ENCODE measurements around the gene TRAT1. TPM values are rescaled to one million over a fixed set of nuclear protein-coding genes. Genes with fewer than 3 reads are reported as not detected.

The TRAT1 gene
- total and polyA plus RNA-seq, 2 of the 13 experiments (the other 11 are each of a cell fraction or from before 2014, with no cell fraction given), result not detected

- ChIA-PET POLR2A (no interaction called here), CTCF (ENCODE audit: low intra/inter-chr PET ratio, low total read pairs) (no interaction called here)
- H3K9ac ChIP-seq (ENCODE audit: insufficient read depth, low read depth, low read length), result no peak overlapping the region
- no peak overlapping the region for H3K27ac ChIP-seq (ENCODE audit: extremely low read length, insufficient read depth, low read length)
- no peaks in the 10 kb centered on the region for H4K20me1 ChIP-seq (ENCODE audit: insufficient read depth, low read length)
- H3K27me3 ChIP-seq (ENCODE audit: control insufficient read depth in 1 of 2, insufficient read depth in 2 of 2, low read length in 2 of 2), result no peaks in the 10 kb centered on the region
- no peaks in the 10 kb centered on the region for H3K9me3 ChIP-seq (ENCODE audit: low read length)
- WGBS (ENCODE audit: low lambda C conversion rate), result 0% methylated on average over 1 of the region's 1 CpG
- H3K36me3 ChIP-seq (replicated peaks in 1 of 2; ENCODE audit: control insufficient read depth in 1 of 2, insufficient read depth in 2 of 2, low read length in 2 of 2), result no peaks in the 10 kb centered on the region
- FAIRE-seq (no peak), ATAC-seq (no peak), DNase-seq (ENCODE audit: low spot score) (no peak)
- H3K4me2 ChIP-seq (ENCODE audit: low read depth, low read length), result no peak overlapping the region
- no TSS peak for BruUV-seq (replicated peaks)
- no peaks in the 10 kb centered on the region for H3K79me2 ChIP-seq (ENCODE audit: insufficient read depth, low read length)
- in situ Hi-C loops (cut with HindIII; ENCODE audit: extremely low pct_ligation_motif_present, low pct_unique_long_range_greater_than_20kb) (no loop called here), intact Hi-C loops (cut with micrococcal nuclease; ENCODE audit: unreplicated experiment) (no loop called here)
- H3K4me3 ChIP-seq (replicated peaks in 1 of 3; ENCODE audit: insufficient read depth in 1 of 3, low read depth in 2 of 3, low read length in 3 of 3), result no peak overlapping the region
- H2AFZ ChIP-seq (ENCODE audit: low read length), result no peak overlapping the region
- no peaks in the 10 kb centered on the region for H3K4me1 ChIP-seq (ENCODE audit: insufficient read depth, low read length)
- TF ChIP-seq ZNF576 (CRISPR knock-in tag; IDR thresholded peaks at IDR 0.05), result no peak
- TF ChIP-seq RCOR2 (CRISPR knock-in tag; IDR thresholded peaks at IDR 0.05), result no peak
- no peak for TF ChIP-seq ZKSCAN8 (CRISPR knock-in tag; IDR thresholded peaks at IDR 0.05; ENCODE audit: borderline replicate concordance)
- TF ChIP-seq RXRB (CRISPR knock-in tag; IDR thresholded peaks at IDR 0.05; ENCODE audit: borderline replicate concordance), result no peak
- no peak for TF ChIP-seq TSC22D2 (CRISPR knock-in tag; IDR thresholded peaks at IDR 0.05; ENCODE audit: borderline replicate concordance)
- no peak for TF ChIP-seq ERF (CRISPR knock-in tag; IDR thresholded peaks at IDR 0.05)
- no peak for TF ChIP-seq SMARCE1 (IDR thresholded peaks at IDR 0.05; ENCODE audit: borderline replicate concordance)
- TF ChIP-seq MXD4 (CRISPR knock-in tag; IDR thresholded peaks at IDR 0.05), result no peak
- TF ChIP-seq ZNF431 (CRISPR knock-in tag; IDR thresholded peaks at IDR 0.05; ENCODE audit: borderline replicate concordance, low read depth), result no peak
- no peak for TF ChIP-seq ZNF232 (CRISPR knock-in tag; IDR thresholded peaks at IDR 0.05; ENCODE audit: borderline replicate concordance)
- no peak for TF ChIP-seq ZNF30 (CRISPR knock-in tag; IDR thresholded peaks at IDR 0.05)
- TF ChIP-seq, protein P1, sequence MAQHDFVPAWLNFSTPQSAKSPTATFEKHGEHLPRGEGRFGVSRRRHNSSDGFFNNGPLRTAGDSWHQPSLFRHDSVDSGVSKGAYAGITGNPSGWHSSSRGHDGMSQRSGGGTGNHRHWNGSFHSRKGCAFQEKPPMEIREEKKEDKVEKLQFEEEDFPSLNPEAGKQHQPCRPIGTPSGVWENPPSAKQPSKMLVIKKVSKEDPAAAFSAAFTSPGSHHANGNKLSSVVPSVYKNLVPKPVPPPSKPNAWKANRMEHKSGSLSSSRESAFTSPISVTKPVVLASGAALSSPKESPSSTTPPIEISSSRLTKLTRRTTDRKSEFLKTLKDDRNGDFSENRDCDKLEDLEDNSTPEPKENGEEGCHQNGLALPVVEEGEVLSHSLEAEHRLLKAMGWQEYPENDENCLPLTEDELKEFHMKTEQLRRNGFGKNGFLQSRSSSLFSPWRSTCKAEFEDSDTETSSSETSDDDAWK (CRISPR knock-in tag; IDR thresholded peaks at IDR 0.05), result no peak
- no peak for TF ChIP-seq ZBTB7A (CRISPR knock-in tag; IDR thresholded peaks at IDR 0.05)
- TF ChIP-seq, protein P2, sequence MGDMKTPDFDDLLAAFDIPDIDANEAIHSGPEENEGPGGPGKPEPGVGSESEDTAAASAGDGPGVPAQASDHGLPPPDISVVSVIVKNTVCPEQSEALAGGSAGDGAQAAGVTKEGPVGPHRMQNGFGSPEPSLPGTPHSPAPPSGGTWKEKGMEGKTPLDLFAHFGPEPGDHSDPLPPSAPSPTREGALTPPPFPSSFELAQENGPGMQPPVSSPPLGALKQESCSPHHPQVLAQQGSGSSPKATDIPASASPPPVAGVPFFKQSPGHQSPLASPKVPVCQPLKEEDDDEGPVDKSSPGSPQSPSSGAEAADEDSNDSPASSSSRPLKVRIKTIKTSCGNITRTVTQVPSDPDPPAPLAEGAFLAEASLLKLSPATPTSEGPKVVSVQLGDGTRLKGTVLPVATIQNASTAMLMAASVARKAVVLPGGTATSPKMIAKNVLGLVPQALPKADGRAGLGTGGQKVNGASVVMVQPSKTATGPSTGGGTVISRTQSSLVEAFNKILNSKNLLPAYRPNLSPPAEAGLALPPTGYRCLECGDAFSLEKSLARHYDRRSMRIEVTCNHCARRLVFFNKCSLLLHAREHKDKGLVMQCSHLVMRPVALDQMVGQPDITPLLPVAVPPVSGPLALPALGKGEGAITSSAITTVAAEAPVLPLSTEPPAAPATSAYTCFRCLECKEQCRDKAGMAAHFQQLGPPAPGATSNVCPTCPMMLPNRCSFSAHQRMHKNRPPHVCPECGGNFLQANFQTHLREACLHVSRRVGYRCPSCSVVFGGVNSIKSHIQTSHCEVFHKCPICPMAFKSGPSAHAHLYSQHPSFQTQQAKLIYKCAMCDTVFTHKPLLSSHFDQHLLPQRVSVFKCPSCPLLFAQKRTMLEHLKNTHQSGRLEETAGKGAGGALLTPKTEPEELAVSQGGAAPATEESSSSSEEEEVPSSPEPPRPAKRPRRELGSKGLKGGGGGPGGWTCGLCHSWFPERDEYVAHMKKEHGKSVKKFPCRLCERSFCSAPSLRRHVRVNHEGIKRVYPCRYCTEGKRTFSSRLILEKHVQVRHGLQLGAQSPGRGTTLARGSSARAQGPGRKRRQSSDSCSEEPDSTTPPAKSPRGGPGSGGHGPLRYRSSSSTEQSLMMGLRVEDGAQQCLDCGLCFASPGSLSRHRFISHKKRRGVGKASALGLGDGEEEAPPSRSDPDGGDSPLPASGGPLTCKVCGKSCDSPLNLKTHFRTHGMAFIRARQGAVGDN (CRISPR knock-in tag; IDR thresholded peaks at IDR 0.05), result no peak
- no peak for TF ChIP-seq HMGXB3 (CRISPR knock-in tag; IDR thresholded peaks at IDR 0.05; ENCODE audit: borderline replicate concordance)
Observed at GRCh38 chr3:108849075-108849474, 26.5 kb downstream of the TRAT1 start.
